Left hindlimb (tissue), 1 donor: ENCODE results near the gene LRRC4B.

Source experiments
- DNase-seq: peaks from one replicate; pipeline ENCODE4 v3.0.0-alpha.2; 2018

The LRRC4B gene

DNA sequence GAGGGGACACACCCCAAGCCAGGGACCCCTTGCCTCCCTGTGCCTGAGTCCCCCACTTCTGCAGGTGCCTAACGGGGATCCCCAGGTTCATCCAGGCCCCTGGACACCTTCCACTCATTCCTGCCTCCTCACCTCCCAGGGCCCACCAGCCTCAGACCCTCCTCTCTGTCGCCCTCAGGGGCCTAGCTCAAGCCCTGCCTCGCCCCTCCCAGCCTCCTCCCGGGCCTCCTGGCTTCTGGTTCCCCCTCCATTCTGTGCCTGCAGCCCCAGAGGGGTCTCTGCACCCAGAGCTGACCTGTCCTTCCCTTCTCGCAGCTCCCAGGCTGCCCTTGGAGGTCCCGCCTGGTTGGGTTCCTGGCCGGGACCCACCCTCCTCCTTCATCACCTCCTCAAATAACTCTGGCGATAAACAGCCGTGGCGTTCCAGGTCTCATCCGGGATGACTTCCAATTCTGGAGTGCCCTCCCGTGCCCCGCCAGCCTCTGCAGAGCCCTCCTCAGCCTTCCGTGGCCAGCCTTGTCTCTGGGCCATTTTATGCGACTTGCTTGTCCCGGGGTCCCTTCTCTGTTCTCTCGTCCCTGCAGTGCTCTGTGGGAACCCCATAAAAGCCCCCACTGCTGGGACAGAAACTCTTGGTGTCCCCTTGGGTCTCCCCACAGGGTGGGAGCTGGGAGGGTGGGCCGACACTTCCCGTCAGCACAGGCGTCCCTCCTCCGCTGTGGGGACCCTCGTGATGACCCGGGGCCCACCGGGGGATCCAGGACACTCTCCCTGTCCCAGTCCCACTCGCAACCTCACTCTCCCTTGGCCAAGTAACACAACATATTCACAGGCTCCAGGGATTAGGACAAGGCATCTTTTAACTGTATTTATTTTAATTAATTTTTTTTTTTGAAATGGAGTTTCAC is 66.4 kb downstream of the LRRC4B start:
- DNase-seq: no peak

- DNase-seq: no peak
These were observed 67.1 kb downstream of the LRRC4B start for GRCh38 chr19:50501186-50501567.

DNA sequence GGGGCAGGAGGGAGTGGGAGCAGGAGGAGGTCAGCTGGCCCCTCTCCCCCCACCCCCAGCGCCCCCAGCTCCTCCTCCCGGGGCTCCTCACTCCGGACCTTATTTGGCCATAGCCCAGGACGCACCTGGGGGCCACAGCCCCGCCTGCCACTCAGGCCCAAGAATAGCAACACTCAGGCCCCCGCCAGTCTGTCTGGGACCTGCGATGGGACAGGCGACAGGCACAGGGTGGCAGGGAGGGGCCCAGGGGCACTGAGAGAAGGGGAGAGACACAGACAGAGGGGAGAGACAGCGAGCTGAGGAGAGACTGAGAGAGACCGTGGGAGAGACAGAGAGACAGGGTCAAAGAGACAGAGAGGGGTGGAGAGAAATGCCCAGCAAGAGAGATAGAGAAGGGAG is 67.5 kb downstream of the LRRC4B start:
- DNase-seq: no peak

DNA sequence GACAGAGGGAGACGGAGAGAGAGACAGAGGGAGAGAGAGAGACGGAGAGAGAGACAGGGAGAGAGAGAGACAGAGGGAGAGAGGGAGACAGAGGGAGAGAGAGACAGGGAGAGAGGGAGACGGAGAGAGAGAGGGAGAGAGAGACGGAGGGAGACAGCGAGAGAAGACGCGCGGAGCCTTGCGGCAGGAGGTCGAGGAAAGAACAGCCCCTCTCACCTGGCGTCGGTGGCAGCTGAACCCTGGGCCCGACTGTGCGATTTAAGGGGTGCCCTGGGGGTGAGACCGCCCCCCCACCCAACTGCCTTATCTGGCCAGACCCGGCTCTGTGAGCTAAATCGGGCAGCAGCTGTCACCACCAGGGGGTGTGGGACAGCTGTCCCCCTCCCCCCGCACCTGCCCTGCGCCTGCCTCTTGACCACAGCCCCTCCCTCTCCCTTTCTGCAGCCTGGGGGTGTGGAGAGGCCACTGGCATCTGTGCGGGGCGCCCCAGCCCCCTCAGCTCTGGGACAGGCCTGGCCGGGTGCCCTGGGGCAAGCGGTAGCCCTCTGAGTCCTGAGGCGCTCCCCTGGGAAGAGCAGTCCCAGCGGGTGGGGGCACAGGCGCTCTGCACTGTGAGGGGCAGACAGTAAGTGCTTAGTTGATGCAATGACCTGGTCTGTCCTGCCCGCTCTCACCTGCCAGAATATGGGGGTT is 68.0 kb downstream of the LRRC4B start:
- peak; percentile 70 for DNase-seq

GRCh38 chr19:50498219-50499056 is 69.8 kb downstream of the LRRC4B start:
- no peak for DNase-seq

DNA sequence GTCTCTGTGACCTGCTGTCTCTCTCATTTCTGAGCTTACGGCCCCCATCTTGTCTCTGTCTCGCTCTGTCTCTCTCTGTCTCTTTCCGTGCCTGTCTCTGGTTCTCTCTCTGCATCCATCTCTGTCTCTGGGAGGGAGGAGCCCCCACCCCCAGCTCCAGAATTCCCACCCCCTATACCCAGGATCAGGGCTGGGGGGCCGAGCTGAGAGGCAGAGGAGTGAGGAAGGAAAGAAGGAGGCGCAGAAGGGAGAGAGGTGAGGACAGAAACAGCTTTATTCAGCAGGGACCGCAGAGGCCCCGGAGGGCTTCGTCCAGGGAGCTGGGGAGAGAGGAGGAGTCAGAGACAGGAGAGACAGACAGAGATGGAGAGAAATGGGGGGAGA is 71.2 kb downstream of the LRRC4B start:
- DNase-seq: peak; percentile 37

DNA sequence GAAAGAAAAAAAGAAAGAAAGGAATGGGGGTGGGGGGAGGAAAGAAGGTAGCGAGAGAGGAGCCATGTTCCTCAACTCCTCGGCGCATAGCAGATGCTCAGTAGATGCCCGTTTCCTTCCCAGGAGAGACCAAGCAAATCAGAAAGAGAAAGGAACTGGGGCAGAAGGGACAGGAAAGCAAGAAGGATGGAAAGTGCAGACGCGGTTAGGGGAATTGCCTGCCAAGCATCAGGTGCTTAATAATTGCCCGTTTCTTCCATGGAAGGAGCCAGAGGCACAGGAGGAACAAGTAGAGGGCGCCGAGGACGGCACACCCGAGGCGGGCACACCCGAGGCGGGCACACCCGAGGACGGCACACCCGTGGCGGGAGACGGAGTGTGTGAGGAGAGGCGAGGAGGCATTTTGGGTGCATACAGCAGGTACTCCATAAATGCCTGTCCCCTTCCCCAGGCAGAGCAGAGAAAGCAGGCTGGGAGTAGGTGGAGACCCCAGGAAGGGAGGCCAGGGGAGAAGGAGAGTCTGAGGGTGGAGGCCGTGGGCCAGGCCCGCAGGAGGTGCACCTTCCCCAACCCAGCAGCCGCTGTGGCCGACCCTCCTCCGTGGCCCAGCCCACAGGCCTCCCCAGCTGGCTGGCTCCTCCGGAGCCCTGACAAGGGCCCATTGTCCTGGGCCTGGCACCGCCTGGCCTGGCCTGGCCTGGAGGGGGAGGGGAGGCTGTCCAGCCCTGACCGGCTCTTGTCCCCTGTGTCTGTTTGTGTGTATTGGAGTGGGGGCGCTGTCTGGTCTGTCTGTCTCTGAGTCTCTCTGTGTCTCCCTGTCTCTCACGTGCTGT is 71.8 kb downstream of the LRRC4B start:
- peak; percentile 62 for DNase-seq

- DNase-seq: no peak
These were observed 73.2 kb downstream of the LRRC4B start for GRCh38 chr19:50495020-50495531.

- DNase-seq: no peak
These were observed 73.8 kb downstream of the LRRC4B start for GRCh38 chr19:50494186-50495019.

DNA sequence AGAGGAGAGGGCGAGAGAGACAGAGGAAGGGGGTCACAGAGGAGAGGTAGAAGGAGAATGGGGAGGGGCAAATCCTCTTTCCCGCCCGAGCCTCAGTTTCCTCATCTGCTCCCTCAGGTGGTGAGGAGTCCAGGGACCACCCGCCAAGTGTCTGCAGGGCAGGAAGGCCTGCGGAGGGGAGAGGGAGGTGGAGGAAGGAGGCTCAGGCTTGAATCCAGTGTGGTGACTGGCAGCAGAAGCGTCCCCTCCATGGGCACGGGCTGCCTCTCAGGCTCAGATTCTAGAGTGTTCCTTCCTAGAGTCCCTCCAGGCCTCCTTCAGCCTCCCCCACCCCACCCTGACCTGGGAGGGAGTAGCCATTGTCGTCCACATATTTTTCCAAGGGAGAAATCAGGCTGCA is 75.1 kb downstream of the LRRC4B start:
- no peak for DNase-seq

GRCh38 chr19:50492303-50493052 is 75.8 kb downstream of the LRRC4B start:
- DNase-seq: no peak

DNA sequence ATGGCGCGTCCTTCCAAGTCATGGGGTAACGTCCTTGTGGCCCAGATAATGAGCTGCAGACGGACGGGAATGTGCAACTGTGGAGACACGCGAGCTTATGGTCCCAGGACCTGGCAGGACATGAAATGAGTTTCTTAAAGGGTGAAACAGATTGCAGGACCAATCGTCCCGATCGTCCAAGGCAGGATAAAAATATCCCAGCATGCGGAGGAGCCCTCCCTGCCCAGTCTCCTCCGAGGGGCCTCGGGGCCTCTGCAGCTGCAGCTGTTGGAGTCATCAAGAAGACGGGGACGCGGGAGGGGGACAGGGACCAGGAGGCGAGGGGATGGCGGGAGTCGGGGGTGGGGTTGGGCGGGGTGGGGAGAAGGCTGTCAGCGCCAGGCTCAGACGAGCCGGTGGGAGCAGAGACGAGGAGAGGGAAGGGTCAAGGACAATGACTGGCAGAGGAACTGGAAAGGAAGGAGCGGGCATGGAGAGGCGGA is 77.2 kb downstream of the LRRC4B start:
- DNase-seq: peak; percentile 82

DNA sequence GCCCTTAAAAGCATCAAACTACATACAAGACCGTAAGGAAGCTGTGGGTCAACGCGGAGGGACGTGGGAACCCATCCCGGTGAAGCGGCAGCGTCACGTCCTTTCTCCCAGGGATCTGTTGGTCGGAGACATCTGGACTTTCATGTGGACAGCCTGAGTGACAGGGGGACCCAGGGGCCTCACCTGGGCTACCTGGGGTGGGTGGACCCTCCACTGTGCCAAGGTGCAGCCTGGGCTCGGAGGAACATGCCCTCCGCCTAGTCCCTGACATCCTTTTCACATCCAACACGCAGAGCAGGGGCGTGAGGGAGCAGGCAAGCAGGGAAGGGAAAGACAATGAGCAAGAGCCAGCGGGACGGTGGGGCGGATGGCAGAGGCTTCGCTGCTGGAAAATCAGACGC is 77.8 kb downstream of the LRRC4B start:
- DNase-seq: no peak

GRCh38 chr19:50489461-50490011 is 78.7 kb downstream of the LRRC4B start:
- DNase-seq: no peak

- no peak for DNase-seq
These were observed 79.6 kb downstream of the LRRC4B start for GRCh38 chr19:50488389-50489194.

GRCh38 chr19:50486823-50487515 is 81.3 kb downstream of the LRRC4B start:
- DNase-seq: no peak

DNA sequence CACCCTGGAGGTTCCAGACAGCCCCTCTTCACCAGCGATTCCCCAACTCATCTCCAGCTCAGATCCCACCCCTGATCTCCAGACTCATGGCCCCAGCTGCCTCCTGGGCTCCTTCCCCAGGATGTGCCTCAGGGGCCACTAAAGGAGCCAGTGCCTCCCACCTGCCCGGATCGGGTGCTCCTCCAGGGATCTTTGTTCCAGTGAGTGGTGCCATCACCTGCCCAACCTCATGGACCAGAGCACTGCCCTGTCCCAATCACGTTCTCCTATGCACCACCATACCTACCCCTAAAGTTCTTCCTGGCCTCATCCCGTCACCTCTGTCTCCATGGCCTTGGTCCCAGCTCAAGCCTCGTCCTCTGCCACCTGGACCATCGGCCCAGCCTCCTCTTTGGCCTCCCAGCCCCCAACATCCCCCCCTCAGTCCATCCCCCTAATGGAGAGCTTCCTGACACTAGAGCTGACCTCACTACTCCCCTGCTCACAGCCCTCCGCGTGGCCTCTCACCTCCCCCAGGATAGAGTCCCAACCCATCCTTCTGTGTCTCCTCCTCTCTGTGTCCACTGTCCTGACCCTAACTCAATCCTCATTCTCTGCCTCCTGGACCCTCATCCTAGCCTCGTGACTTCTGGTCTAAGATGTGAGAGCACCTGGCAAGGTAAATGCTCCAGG is 82.8 kb downstream of the LRRC4B start:
- no peak for DNase-seq

- no peak for DNase-seq
These were observed 85.3 kb downstream of the LRRC4B start for GRCh38 chr19:50482916-50483315.
